ENCODE measurements around the gene PTGER1.
"Not testable (repeated sequence)": the region's sequence is repeated elsewhere in the genome, so short reads cannot be mapped to it uniquely, and the experiment has no call there.

PTGER1 gene

GRCh38 chr19:14463747-14464146, 11.4 kb downstream of the PTGER1 start:
- DNase-seq (ENCODE audit: low read depth): no peak
- no peak overlapping the region for H3K4me3 ChIP-seq (ENCODE audit: low read depth, low read length)
- no peak for TF ChIP-seq CTCF (IDR thresholded peaks at IDR 0.05; ENCODE audit: low read depth, low read length, missing control alignments)

GRCh38 chr19:14462401-14462800, 12.8 kb downstream of the PTGER1 start:
- DNase-seq (ENCODE audit: low read depth); H3K4me3 ChIP-seq (ENCODE audit: low read depth, low read length): not testable (repeated sequence)

- no peak for DNase-seq (ENCODE audit: low read depth)
- no peak for TF ChIP-seq CTCF (IDR thresholded peaks at IDR 0.05; ENCODE audit: low read depth, low read length, missing control alignments)
- no peak overlapping the region for H3K4me3 ChIP-seq (ENCODE audit: low read depth, low read length)
Observed at GRCh38 chr19:14460935-14461334, 14.2 kb downstream of the PTGER1 start.

GRCh38 chr19:14459703-14460102, 15.5 kb downstream of the PTGER1 start:
- H3K4me3 ChIP-seq (ENCODE audit: low read depth, low read length): no peak overlapping the region
- DNase-seq (ENCODE audit: low read depth): no peak
- no peak for TF ChIP-seq CTCF (IDR thresholded peaks at IDR 0.05; ENCODE audit: low read depth, low read length, missing control alignments)

DNA sequence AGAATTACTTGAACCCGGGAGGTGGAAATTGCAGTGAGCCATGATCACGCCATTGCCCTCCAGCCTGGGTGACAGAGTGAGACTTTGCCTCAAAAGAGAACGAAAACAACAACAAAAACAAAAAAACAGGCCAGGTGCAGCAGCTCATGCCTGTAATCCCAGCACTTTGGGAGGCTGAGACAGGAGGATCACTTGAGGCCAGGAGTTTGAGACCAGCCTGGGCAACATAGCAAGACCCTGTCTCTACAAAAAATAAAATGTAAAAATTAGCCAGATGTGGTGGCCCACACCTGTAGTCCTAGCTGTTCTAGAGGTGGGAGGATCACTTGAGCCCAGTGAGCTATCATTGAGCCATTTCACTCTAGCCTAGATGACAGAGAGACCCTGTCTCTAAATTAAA, 22.9 kb downstream of the PTGER1 start:
- H3K4me3 ChIP-seq (ENCODE audit: low read depth, low read length); DNase-seq (ENCODE audit: low read depth): not testable (repeated sequence)

GRCh38 chr19:14450876-14451275, 24.3 kb downstream of the PTGER1 start:
- H3K4me3 ChIP-seq (ENCODE audit: low read depth, low read length): no peak overlapping the region
- DNase-seq (ENCODE audit: low read depth): no peak
- TF ChIP-seq CTCF (IDR thresholded peaks at IDR 0.05; ENCODE audit: low read depth, low read length, missing control alignments): no peak

DNA sequence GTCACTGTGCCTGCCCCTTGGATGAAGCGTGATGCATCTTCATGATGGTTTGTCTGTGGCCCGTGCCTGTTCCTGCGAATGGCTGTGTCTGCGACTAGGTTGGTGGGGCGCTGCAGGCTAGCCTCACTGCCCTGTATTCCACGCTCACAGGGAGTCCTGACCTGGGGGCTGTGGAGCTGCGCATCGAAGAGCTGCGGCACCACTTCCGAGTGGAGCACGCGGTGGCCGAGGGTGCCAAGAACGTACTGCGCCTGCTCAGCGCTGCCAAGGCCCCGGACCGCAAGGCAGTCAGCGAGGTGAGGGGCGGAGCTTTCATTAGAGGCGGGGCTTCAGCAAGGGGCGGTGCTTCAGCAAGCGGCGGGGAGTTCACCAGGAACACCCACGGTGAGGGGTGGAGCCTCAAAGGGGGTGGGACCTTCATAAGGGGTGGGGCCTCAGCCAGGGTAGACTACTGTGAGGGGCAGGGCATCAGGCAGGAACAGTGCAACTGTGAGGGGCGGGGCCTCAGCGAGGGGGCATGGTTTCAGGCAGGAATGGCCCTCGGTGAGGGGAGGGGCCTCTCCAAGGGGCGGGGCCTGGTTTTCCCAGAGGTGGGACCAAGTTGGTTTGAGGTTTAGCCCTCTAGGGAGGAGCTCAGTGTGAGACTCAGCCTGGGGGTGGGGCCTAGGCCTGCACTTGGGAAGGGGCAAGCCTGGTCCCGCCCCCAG, 24.8 kb downstream of the PTGER1 start:
- no peak for DNase-seq (ENCODE audit: low read depth)
- no peak for TF ChIP-seq CTCF (IDR thresholded peaks at IDR 0.05; ENCODE audit: low read depth, low read length, missing control alignments)
- H3K4me3 ChIP-seq (ENCODE audit: low read depth, low read length): no peak overlapping the region

DNA sequence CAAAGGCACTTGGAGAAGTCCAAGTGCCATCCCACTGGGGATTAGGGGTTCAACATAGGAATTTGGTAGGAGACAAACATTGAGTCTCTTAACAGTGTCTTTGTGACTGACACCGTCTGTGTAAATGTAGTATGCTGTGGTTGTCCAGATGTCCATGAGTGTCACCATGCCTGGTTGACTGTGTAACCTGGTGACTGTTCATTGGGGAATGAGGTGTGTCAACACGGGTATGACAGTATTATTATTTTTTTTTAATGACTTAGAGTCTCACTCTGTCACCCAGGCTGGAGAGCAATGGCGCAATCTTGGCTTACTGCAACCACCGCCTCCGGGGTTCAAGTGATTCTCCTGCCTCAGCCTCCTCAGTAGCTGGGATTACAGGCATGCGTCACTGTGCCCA, 25.8 kb downstream of the PTGER1 start:
- no peak for DNase-seq (ENCODE audit: low read depth)

More for the DNA sequence above, 25.8 kb downstream of the PTGER1 start:
- no peak overlapping the region for H3K4me3 ChIP-seq (ENCODE audit: low read depth, low read length)
- TF ChIP-seq CTCF (IDR thresholded peaks at IDR 0.05; ENCODE audit: low read depth, low read length, missing control alignments): no peak

All from GM12864 (cell line).